Sigmoid colon (tissue), 3 donors: ENCODE data around the gene MAP2K1.

ENCODE experiments used
- CTCF ChIP-seq, 4 experiments: fragments of 450-650 bp in 3 of 4; fragments of 200-600 bp in 1 of 4; IDR thresholded peaks; one replicate each; pipeline ENCODE4 v1.5.1; 2016 to 2019; ENCODE audit warnings: antibody characterized with exemption in 4 of 4, mild to moderate bottlenecking in 3 of 4, moderate library complexity in 2 of 4
- POLR2A ChIP-seq, 2 donors: fragments of 450-650 bp; IDR thresholded peaks; one replicate each; pipeline ENCODE4 v1.6.1; 2016; ENCODE audit warnings: antibody characterized with exemption in 2 of 2, mild to moderate bottlenecking in 2 of 2, moderate library complexity in 2 of 2

- TF ChIP-seq CTCF (IDR thresholded peaks at IDR 0.05), result no peak
- no peak for TF ChIP-seq POLR2A (IDR thresholded peaks at IDR 0.05)
Observed at GRCh38 chr15:66399276-66399675, 12.6 kb downstream of the MAP2K1 start.
